ENCODE data around the gene NDUFS1. TPM values are rescaled to one million over a fixed set of nuclear protein-coding genes. Genes with fewer than 3 reads are reported as not detected.

NDUFS1 gene
- total RNA-seq, 2 experiments from 2014 or later, result 73.4 to 116 TPM

- Histone ChIP-seq H2AFZ (ENCODE audit: low read length) (no peak overlapping the region), H3K36me3 (ENCODE audit: insufficient read depth, low read length) (peaks cover 83% of the 10 kb centered on the region), H3K4me1 (ENCODE audit: insufficient read depth, low read length, poor library complexity, severe bottlenecking) (peaks cover 6% of the 10 kb centered on the region), H3K4me3 (ENCODE audit: low read depth, low read length, poor library complexity, severe bottlenecking) (no peak overlapping the region), H3K27ac (ENCODE audit: low read depth, low read length, poor library complexity, severe bottlenecking) (no peak overlapping the region), H4K20me1 (ENCODE audit: insufficient read depth, low read length) (peaks cover 4% of the 10 kb centered on the region; the same call in 1 of the 2 replicates), H3K9me3 (ENCODE audit: low read length) (no peaks in the 10 kb centered on the region), H3K9me2 (ENCODE audit: insufficient read depth, low read length) (no peaks in the 10 kb centered on the region), H3K4me2 (ENCODE audit: low read length) (no peak overlapping the region), H3K79me2 (ENCODE audit: insufficient read depth, low read depth, low read length) (peaks cover 40% of the 10 kb centered on the region)
- CTCF ChIA-PET (ENCODE audit: unreplicated experiment), result no interaction called here
- intact Hi-C loops (cut with micrococcal nuclease; ENCODE audit: unreplicated experiment), result loop anchor here (10.0 kb wide), 1 partner anchor 614 kb away; the partner anchor contains the start of genes FASTKD2 and MDH1B
- POLR2A ChIA-PET, result interaction anchor here (0.5 kb wide), 1 partner anchor 14 kb away, joined by 5 read pairs; no protein-coding TSS in a partner anchor
- DNase-seq (ENCODE audit: low spot score), result no peak
- TF ChIP-seq CTCF (conservative IDR thresholded peaks at IDR 0.05; ENCODE audit: low read length) (no peak), EZH2phosphoT487 (IDR thresholded peaks at IDR 0.05; ENCODE audit: borderline replicate concordance, low read depth, low read length) (no peak)
- BruUV-seq (replicated peaks), result no TSS peak
Observed at GRCh38 chr2:206150631-206151030, 8.6 kb downstream of the NDUFS1 start.

- Histone ChIP-seq H3K9me3 (ENCODE audit: low read length) (no peaks in the 10 kb centered on the region), H4K20me1 (ENCODE audit: insufficient read depth, low read length) (peaks cover 4% of the 10 kb centered on the region; the same call in 1 of the 2 replicates), H3K79me2 (ENCODE audit: insufficient read depth, low read depth, low read length) (peaks cover 35% of the 10 kb centered on the region), H3K4me3 (ENCODE audit: low read depth, low read length, poor library complexity, severe bottlenecking) (no peak overlapping the region), H3K4me1 (ENCODE audit: insufficient read depth, low read length, poor library complexity, severe bottlenecking) (peaks cover 6% of the 10 kb centered on the region), H3K4me2 (ENCODE audit: low read length) (no peak overlapping the region), H2AFZ (ENCODE audit: low read length) (no peak overlapping the region), H3K36me3 (ENCODE audit: insufficient read depth, low read length) (peaks cover 88% of the 10 kb centered on the region), H3K9me2 (ENCODE audit: insufficient read depth, low read length) (no peaks in the 10 kb centered on the region), H3K27ac (ENCODE audit: low read depth, low read length, poor library complexity, severe bottlenecking) (no peak overlapping the region)
- POLR2A ChIA-PET, result interaction anchor here (0.5 kb wide), 1 partner anchor 14 kb away, joined by 5 read pairs; no protein-coding TSS in a partner anchor
- no peak for DNase-seq (ENCODE audit: low spot score)
- CTCF ChIA-PET (ENCODE audit: unreplicated experiment), result no interaction called here
- no peak for TF ChIP-seq EZH2phosphoT487 (IDR thresholded peaks at IDR 0.05; ENCODE audit: borderline replicate concordance, low read depth, low read length)
- TF ChIP-seq CTCF (conservative IDR thresholded peaks at IDR 0.05; ENCODE audit: low read length), result no peak
- intact Hi-C loops (cut with micrococcal nuclease; ENCODE audit: unreplicated experiment), result loop anchor here (10.0 kb wide), 1 partner anchor 615 kb away; the partner anchor contains the start of genes FASTKD2 and MDH1B
- BruUV-seq (replicated peaks), result TSS peak; percentile 10
Observed at GRCh38 chr2:206150168-206150567, 9.1 kb downstream of the NDUFS1 start.

GRCh38 chr2:206149330-206149729 lies 9.9 kb downstream of the NDUFS1 start:
- ChIA-PET CTCF (ENCODE audit: unreplicated experiment) (no interaction called here), POLR2A (no interaction called here)
- BruUV-seq (replicated peaks), result no TSS peak
- peaks cover 96% of the 10 kb centered on the region for H3K36me3 ChIP-seq (ENCODE audit: insufficient read depth, low read length)
- H3K9me3 ChIP-seq (ENCODE audit: low read length), result no peaks in the 10 kb centered on the region
- H3K9me2 ChIP-seq (ENCODE audit: insufficient read depth, low read length), result no peaks in the 10 kb centered on the region
- H3K27ac ChIP-seq (ENCODE audit: low read depth, low read length, poor library complexity, severe bottlenecking), result no peak overlapping the region
- intact Hi-C loops (cut with micrococcal nuclease; ENCODE audit: unreplicated experiment), result no loop called here
- peaks cover 30% of the 10 kb centered on the region for H3K79me2 ChIP-seq (ENCODE audit: insufficient read depth, low read depth, low read length)
- peaks cover 5% of the 10 kb centered on the region for H3K4me1 ChIP-seq (ENCODE audit: insufficient read depth, low read length, poor library complexity, severe bottlenecking)
- no peak overlapping the region for H3K4me2 ChIP-seq (ENCODE audit: low read length)
- DNase-seq (ENCODE audit: low spot score), result no peak
- H3K4me3 ChIP-seq (ENCODE audit: low read depth, low read length, poor library complexity, severe bottlenecking), result no peak overlapping the region
- peaks cover 4% of the 10 kb centered on the region; the same call in 1 of the 2 replicates for H4K20me1 ChIP-seq (ENCODE audit: insufficient read depth, low read length)
- TF ChIP-seq CTCF (conservative IDR thresholded peaks at IDR 0.05; ENCODE audit: low read length) (no peak), EZH2phosphoT487 (IDR thresholded peaks at IDR 0.05; ENCODE audit: borderline replicate concordance, low read depth, low read length) (no peak)
- no peak overlapping the region for H2AFZ ChIP-seq (ENCODE audit: low read length)
